ENCODE measurements around the gene CCR6.

The CCR6 gene

DNA sequence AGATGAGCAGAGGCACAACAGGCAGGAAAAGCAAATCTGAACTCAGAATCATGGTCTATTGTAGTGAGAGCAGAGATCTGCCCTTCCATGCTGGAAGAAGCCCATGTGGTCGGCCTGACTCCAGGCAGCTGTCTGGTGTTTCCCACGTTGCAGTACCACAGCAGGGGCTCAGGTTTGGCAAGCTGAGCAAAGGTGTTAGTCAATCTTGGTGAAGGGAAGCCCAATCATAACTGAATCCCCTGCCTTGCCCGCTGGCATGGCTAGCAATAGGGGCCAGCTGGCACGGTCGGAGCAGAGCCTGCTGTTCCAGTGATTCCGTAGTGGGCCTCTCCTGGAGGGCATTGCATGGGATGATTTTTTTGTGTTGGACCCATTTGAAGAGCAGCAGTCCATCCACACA is 17.8 kb upstream of the CCR6 start:
- Histone ChIP-seq H3K27me3 (replicated peaks in 2 of 5; ENCODE audit: control insufficient read depth in 4 of 5, insufficient read depth in 5 of 5, low read length in 4 of 5) (no peaks in the 10 kb centered on the region), H3K4me3 (ENCODE audit: control insufficient read depth in 1 of 7, extremely low read depth in 1 of 7, insufficient read depth in 4 of 7, low read depth in 2 of 7, low read length in 6 of 7) (no peak overlapping the region), H3K36me3 (ENCODE audit: control insufficient read depth in 4 of 4, insufficient read depth in 4 of 4, low read length in 3 of 4) (no peaks in the 10 kb centered on the region), H3K27ac (ENCODE audit: insufficient read depth in 1 of 2, low read depth in 1 of 2, low read length in 2 of 2, poor library complexity in 1 of 2, severe bottlenecking in 2 of 2) (no peak overlapping the region), H3K4me1 (ENCODE audit: control extremely low read depth in 1 of 4, control insufficient read depth in 4 of 4, insufficient read depth in 4 of 4, low read length in 3 of 4) (peaks cover 3 to 12% (median 7%) of the 10 kb centered on the region in 4 experiments), H3K9me3 (ENCODE audit: control extremely low read depth in 1 of 5, control insufficient read depth in 4 of 5, insufficient read depth in 2 of 5, low read depth in 1 of 5, low read length in 4 of 5) (peaks cover 0 to 4% (median 0%) of the 10 kb centered on the region in 5 experiments)
- DNase-seq = no peak
- ChIA-PET POLR2A (no interaction called here), CTCF (no interaction called here)
- 95% methylated on average over 4 of the region's 6 CpGs for WGBS (ENCODE audit: insufficient coverage)

DNA sequence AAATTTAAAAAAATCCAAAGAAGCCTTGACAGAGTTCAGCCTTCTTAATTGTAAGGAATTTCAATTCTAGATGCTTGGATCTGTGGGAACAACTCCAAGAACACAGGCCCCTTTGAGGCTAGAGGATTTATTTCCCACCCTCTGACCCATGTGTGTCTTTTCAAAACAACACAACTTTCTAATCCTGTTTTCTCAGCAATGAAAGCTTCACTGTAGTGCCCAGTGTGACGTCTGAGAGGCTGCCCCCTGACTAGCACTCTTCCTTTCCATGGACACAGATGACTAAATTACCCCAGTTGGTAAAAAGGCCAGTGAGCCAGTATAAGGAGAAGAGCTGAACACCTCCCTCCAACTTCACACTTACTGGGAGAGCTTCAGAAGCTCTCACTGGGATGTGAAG is 16.5 kb upstream of the CCR6 start:
- H3K4me1 ChIP-seq (ENCODE audit: control extremely low read depth in 1 of 4, control insufficient read depth in 4 of 4, insufficient read depth in 4 of 4, low read length in 3 of 4) = peaks cover 3 to 12% (median 7%) of the 10 kb centered on the region in 4 experiments
- no peak overlapping the region for H3K27ac ChIP-seq (ENCODE audit: insufficient read depth in 1 of 2, low read depth in 1 of 2, low read length in 2 of 2, poor library complexity in 1 of 2, severe bottlenecking in 2 of 2)
- peaks cover 0 to 4% (median 0%) of the 10 kb centered on the region in 5 experiments for H3K9me3 ChIP-seq (ENCODE audit: control extremely low read depth in 1 of 5, control insufficient read depth in 4 of 5, insufficient read depth in 2 of 5, low read depth in 1 of 5, low read length in 4 of 5)
- no peak overlapping the region for H3K4me3 ChIP-seq (ENCODE audit: control insufficient read depth in 1 of 7, extremely low read depth in 1 of 7, insufficient read depth in 4 of 7, low read depth in 2 of 7, low read length in 6 of 7)
- no peaks in the 10 kb centered on the region for H3K36me3 ChIP-seq (ENCODE audit: control insufficient read depth in 4 of 4, insufficient read depth in 4 of 4, low read length in 3 of 4)
- no peaks in the 10 kb centered on the region for H3K27me3 ChIP-seq (replicated peaks in 2 of 5; ENCODE audit: control insufficient read depth in 4 of 5, insufficient read depth in 5 of 5, low read length in 4 of 5)
- ChIA-PET CTCF (interaction anchor here (1.3 kb wide), 1 partner anchor 11 kb away, joined by 4 read pairs; no protein-coding TSS in a partner anchor), POLR2A (no interaction called here)
- 100% methylated on average over 1 of the region's 1 CpG for WGBS (ENCODE audit: insufficient coverage)
- no peak for DNase-seq

DNA sequence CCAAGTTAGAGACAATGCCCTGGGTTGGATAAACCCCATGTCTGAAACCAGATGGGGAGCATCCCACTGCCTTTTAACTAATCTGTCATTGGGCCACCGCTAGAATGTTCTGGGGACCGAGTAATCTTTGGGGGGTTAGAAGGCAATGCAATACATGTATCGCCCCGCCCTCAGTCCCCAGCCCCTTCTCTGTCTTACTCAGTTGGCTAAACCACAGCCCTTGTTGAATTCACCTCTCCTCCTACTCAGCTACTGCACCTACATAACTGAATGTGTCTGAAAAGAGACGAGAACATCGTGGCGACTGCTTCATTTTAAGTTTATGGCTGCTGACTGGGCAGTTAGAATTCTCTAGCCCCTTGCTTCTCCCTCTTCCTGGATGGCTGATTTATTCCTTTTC is 15.1 kb upstream of the CCR6 start:
- Histone ChIP-seq H3K9me3 (ENCODE audit: control extremely low read depth in 1 of 5, control insufficient read depth in 4 of 5, insufficient read depth in 2 of 5, low read depth in 1 of 5, low read length in 4 of 5) (peaks cover 0 to 4% (median 0%) of the 10 kb centered on the region in 5 experiments), H3K27ac (ENCODE audit: insufficient read depth in 1 of 2, low read depth in 1 of 2, low read length in 2 of 2, poor library complexity in 1 of 2, severe bottlenecking in 2 of 2) (no peak overlapping the region), H3K4me1 (ENCODE audit: control extremely low read depth in 1 of 4, control insufficient read depth in 4 of 4, insufficient read depth in 4 of 4, low read length in 3 of 4) (peaks cover 0 to 11% (median 6%) of the 10 kb centered on the region in 4 experiments), H3K36me3 (ENCODE audit: control insufficient read depth in 4 of 4, insufficient read depth in 4 of 4, low read length in 3 of 4) (no peaks in the 10 kb centered on the region), H3K4me3 (ENCODE audit: control insufficient read depth in 1 of 7, extremely low read depth in 1 of 7, insufficient read depth in 4 of 7, low read depth in 2 of 7, low read length in 6 of 7) (no peak overlapping the region), H3K27me3 (replicated peaks in 2 of 5; ENCODE audit: control insufficient read depth in 4 of 5, insufficient read depth in 5 of 5, low read length in 4 of 5) (no peaks in the 10 kb centered on the region)
- WGBS (ENCODE audit: insufficient coverage) = 90% methylated on average over 5 of the region's 7 CpGs
- CTCF ChIA-PET = no interaction called here
- POLR2A ChIA-PET = no interaction called here
- no peak for DNase-seq

DNA sequence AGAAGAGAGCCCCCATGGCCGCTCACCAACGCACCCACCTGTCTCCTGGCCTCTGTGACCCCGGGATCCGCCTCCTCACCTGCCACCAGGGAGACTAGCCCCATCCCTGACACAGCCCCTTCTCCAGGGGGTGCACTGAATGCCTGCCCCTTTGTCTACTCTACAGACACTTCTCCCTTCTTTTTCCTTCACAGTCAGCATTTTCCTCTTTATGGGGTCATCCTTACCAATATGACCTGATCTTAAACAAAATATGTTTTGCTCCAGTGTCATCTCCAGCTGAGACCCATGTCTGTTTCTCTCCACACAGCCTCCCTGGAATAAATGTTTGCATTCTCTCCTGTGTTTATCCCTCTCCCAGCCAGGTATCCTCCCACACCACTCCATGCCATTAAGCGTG is 14.6 kb upstream of the CCR6 start:
- Histone ChIP-seq H3K36me3 (ENCODE audit: control insufficient read depth in 4 of 4, insufficient read depth in 4 of 4, low read length in 3 of 4) (no peaks in the 10 kb centered on the region), H3K27me3 (replicated peaks in 2 of 5; ENCODE audit: control insufficient read depth in 4 of 5, insufficient read depth in 5 of 5, low read length in 4 of 5) (no peaks in the 10 kb centered on the region), H3K4me3 (ENCODE audit: control insufficient read depth in 1 of 7, extremely low read depth in 1 of 7, insufficient read depth in 4 of 7, low read depth in 2 of 7, low read length in 6 of 7) (no peak overlapping the region), H3K9me3 (ENCODE audit: control extremely low read depth in 1 of 5, control insufficient read depth in 4 of 5, insufficient read depth in 2 of 5, low read depth in 1 of 5, low read length in 4 of 5) (peaks cover 0 to 4% (median 0%) of the 10 kb centered on the region in 5 experiments), H3K4me1 (ENCODE audit: control extremely low read depth in 1 of 4, control insufficient read depth in 4 of 4, insufficient read depth in 4 of 4, low read length in 3 of 4) (peaks cover 0 to 10% (median 4%) of the 10 kb centered on the region in 4 experiments), H3K27ac (ENCODE audit: insufficient read depth in 1 of 2, low read depth in 1 of 2, low read length in 2 of 2, poor library complexity in 1 of 2, severe bottlenecking in 2 of 2) (no peak overlapping the region)
- ChIA-PET CTCF (no interaction called here), POLR2A (no interaction called here)
- DNase-seq = no peak
- 92% methylated on average over 2 of the region's 5 CpGs for WGBS (ENCODE audit: insufficient coverage)

DNA sequence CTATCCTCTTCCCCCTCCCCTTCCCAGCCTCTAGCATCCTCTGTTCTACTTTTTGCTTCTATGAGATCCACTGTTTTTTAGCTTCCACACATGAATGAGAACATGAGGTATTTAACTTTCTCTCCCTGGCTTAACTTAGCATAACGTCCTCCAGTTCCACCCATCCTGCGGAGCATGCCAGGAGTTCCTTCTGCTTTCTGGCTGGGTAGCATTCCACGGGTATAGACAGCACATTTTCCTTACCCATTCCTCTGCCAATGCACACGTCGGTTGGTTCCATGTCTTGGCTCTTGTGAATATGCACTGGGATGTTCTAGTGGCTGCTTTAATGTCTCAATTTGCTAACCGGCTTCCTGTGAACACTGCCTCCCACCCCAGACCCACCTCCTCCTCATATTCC is 13.2 kb upstream of the CCR6 start:
- Histone ChIP-seq H3K27me3 (replicated peaks in 2 of 5; ENCODE audit: control insufficient read depth in 4 of 5, insufficient read depth in 5 of 5, low read length in 4 of 5) (no peaks in the 10 kb centered on the region), H3K27ac (ENCODE audit: insufficient read depth in 1 of 2, low read depth in 1 of 2, low read length in 2 of 2, poor library complexity in 1 of 2, severe bottlenecking in 2 of 2) (no peak overlapping the region), H3K36me3 (ENCODE audit: control insufficient read depth in 4 of 4, insufficient read depth in 4 of 4, low read length in 3 of 4) (no peaks in the 10 kb centered on the region), H3K9me3 (ENCODE audit: control extremely low read depth in 1 of 5, control insufficient read depth in 4 of 5, insufficient read depth in 2 of 5, low read depth in 1 of 5, low read length in 4 of 5) (peaks cover 0 to 4% (median 0%) of the 10 kb centered on the region in 5 experiments), H3K4me3 (ENCODE audit: control insufficient read depth in 1 of 7, extremely low read depth in 1 of 7, insufficient read depth in 4 of 7, low read depth in 2 of 7, low read length in 6 of 7) (no peak overlapping the region), H3K4me1 (ENCODE audit: control extremely low read depth in 1 of 4, control insufficient read depth in 4 of 4, insufficient read depth in 4 of 4, low read length in 3 of 4) (peaks cover 0 to 4% (median 2%) of the 10 kb centered on the region in 4 experiments)
- no peak for DNase-seq
- CTCF ChIA-PET = interaction anchor here (1.4 kb wide), 1 partner anchor 12 kb away, joined by 3 read pairs; no protein-coding TSS in a partner anchor
- POLR2A ChIA-PET = no interaction called here
- WGBS (ENCODE audit: insufficient coverage) = 92% methylated on average over 5 of the region's 6 CpGs

DNA sequence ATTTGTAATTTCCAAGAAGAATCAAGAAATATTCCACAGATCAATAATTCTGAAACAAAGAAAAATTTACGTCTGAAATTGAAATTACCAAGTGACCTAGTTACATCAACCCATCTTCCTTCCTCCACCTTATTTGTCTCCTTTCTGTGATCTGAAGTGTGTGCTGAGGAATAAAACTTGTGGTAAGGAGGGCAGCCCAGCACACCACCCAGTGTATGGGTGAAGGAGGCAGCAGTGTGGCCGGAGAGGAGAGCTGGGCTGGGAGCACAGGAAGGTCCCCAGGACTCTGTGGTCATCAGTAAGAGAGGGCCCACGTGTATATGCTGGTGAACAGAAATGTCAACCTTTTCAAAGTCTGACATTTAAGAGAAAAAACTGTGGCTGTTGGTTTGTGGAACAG is 11.3 kb upstream of the CCR6 start:
- DNase-seq = no peak
- ChIA-PET POLR2A (no interaction called here), CTCF (no interaction called here)
- Histone ChIP-seq H3K4me1 (ENCODE audit: control extremely low read depth in 1 of 4, control insufficient read depth in 4 of 4, insufficient read depth in 4 of 4, low read length in 3 of 4) (peaks cover 0 to 4% (median 2%) of the 10 kb centered on the region in 4 experiments), H3K4me3 (ENCODE audit: control insufficient read depth in 1 of 7, extremely low read depth in 1 of 7, insufficient read depth in 4 of 7, low read depth in 2 of 7, low read length in 6 of 7) (no peak overlapping the region), H3K27ac (ENCODE audit: insufficient read depth in 1 of 2, low read depth in 1 of 2, low read length in 2 of 2, poor library complexity in 1 of 2, severe bottlenecking in 2 of 2) (no peak overlapping the region), H3K36me3 (ENCODE audit: control insufficient read depth in 4 of 4, insufficient read depth in 4 of 4, low read length in 3 of 4) (no peaks in the 10 kb centered on the region), H3K27me3 (replicated peaks in 2 of 5; ENCODE audit: control insufficient read depth in 4 of 5, insufficient read depth in 5 of 5, low read length in 4 of 5) (no peaks in the 10 kb centered on the region), H3K9me3 (ENCODE audit: control extremely low read depth in 1 of 5, control insufficient read depth in 4 of 5, insufficient read depth in 2 of 5, low read depth in 1 of 5, low read length in 4 of 5) (peaks cover 0 to 2% (median 0%) of the 10 kb centered on the region in 5 experiments)
- WGBS (ENCODE audit: insufficient coverage) = 73% methylated on average over 2 of the region's 3 CpGs

DNA sequence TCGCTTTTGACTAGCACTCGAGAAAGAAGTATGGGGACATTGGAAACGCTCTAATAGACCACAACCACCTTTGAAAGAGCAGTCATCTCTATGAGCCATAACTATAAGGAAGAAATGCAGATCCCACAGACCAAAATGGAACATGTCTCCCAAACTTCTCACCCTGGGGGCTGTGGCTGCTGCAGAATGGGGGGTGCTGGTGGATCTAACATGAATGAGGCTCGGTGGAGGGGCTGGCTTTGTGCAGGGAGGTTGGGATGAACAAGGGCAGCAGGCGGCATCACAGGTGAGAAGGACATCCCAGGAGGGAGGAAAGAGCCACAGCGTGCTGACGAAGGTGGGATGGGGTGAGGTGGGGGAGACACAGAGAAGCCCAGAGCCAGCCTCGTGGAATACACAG is 10.5 kb upstream of the CCR6 start:
- ChIA-PET CTCF (interaction anchor here (0.9 kb wide), 1 partner anchor 14 kb away, joined by 3 read pairs; no protein-coding TSS in a partner anchor), POLR2A (no interaction called here)
- no peak overlapping the region for H3K27ac ChIP-seq (ENCODE audit: insufficient read depth in 1 of 2, low read depth in 1 of 2, low read length in 2 of 2, poor library complexity in 1 of 2, severe bottlenecking in 2 of 2)
- WGBS (ENCODE audit: insufficient coverage) = 96% methylated on average over 7 of the region's 8 CpGs
- no peaks in the 10 kb centered on the region for H3K27me3 ChIP-seq (replicated peaks in 2 of 5; ENCODE audit: control insufficient read depth in 4 of 5, insufficient read depth in 5 of 5, low read length in 4 of 5)
- no peaks in the 10 kb centered on the region for H3K36me3 ChIP-seq (ENCODE audit: control insufficient read depth in 4 of 4, insufficient read depth in 4 of 4, low read length in 3 of 4)
- H3K4me3 ChIP-seq (ENCODE audit: control insufficient read depth in 1 of 7, extremely low read depth in 1 of 7, insufficient read depth in 4 of 7, low read depth in 2 of 7, low read length in 6 of 7) = no peak overlapping the region
- H3K9me3 ChIP-seq (ENCODE audit: control extremely low read depth in 1 of 5, control insufficient read depth in 4 of 5, insufficient read depth in 2 of 5, low read depth in 1 of 5, low read length in 4 of 5) = no peaks in the 10 kb centered on the region
- no peak for DNase-seq
- H3K4me1 ChIP-seq (ENCODE audit: control extremely low read depth in 1 of 4, control insufficient read depth in 4 of 4, insufficient read depth in 4 of 4, low read length in 3 of 4) = peaks cover 0 to 4% (median 2%) of the 10 kb centered on the region in 4 experiments
